ENCODE data around the gene ACAP1.
A peak's percentile ranks its signal among the peaks of the same experiment; 100 is the strongest.

The ACAP1 gene

GRCh38 chr17:7369825-7370224 is 33.5 kb downstream of the ACAP1 start:
- no peak overlapping the region for H3K27ac ChIP-seq
- H4K20me1 ChIP-seq = no peaks in the 10 kb centered on the region
- no peak overlapping the region for H3K4me2 ChIP-seq
- H3K9ac ChIP-seq = no peak overlapping the region
- no peak overlapping the region for H3K4me3 ChIP-seq
- H3K27me3 ChIP-seq = no peaks in the 10 kb centered on the region
- TF ChIP-seq Cebpa-rat (IDR thresholded peaks at IDR 0.05) = no peak
- H3K4me1 ChIP-seq = no peaks in the 10 kb centered on the region
- no peaks in the 10 kb centered on the region for H3K36me3 ChIP-seq
- no peaks in the 10 kb centered on the region for H3K9me3 ChIP-seq

- Histone ChIP-seq H3K36me3 (no peaks in the 10 kb centered on the region), H3K4me1 (no peaks in the 10 kb centered on the region), H3K27me3 (no peaks in the 10 kb centered on the region), H3K27ac (no peak overlapping the region), H3K4me3 (no peak overlapping the region), H4K20me1 (no peaks in the 10 kb centered on the region), H3K9me3 (no peaks in the 10 kb centered on the region), H3K9ac (no peak overlapping the region), H3K4me2 (no peak overlapping the region)
- no peak; the same call in 1 of the 2 replicates for TF ChIP-seq Cebpa-rat (IDR thresholded peaks at IDR 0.05)
These were observed 34.5 kb downstream of the ACAP1 start for GRCh38 chr17:7370853-7371252.

GRCh38 chr17:7374353-7374752 is 38.0 kb downstream of the ACAP1 start:
- no peak for TF ChIP-seq Cebpa-rat (IDR thresholded peaks at IDR 0.05)
- no peaks in the 10 kb centered on the region for H3K4me1 ChIP-seq
- H3K9me3 ChIP-seq = peaks cover 7% of the 10 kb centered on the region
- no peaks in the 10 kb centered on the region for H3K36me3 ChIP-seq
- H3K27me3 ChIP-seq = peaks cover 7% of the 10 kb centered on the region; the same call in 1 of the 2 replicates
- H3K4me3 ChIP-seq = no peak overlapping the region
- no peaks in the 10 kb centered on the region for H4K20me1 ChIP-seq
- no peak overlapping the region for H3K4me2 ChIP-seq
- no peak overlapping the region for H3K9ac ChIP-seq
- H3K27ac ChIP-seq = no peak overlapping the region

GRCh38 chr17:7379134-7379533 is 42.8 kb downstream of the ACAP1 start:
- H3K4me2 ChIP-seq = no peak overlapping the region
- H3K9me3 ChIP-seq = peaks cover 20% of the 10 kb centered on the region
- H3K4me1 ChIP-seq = peaks cover 7% of the 10 kb centered on the region
- H3K4me3 ChIP-seq = no peak overlapping the region
- H4K20me1 ChIP-seq = peaks cover 7% of the 10 kb centered on the region; the same call in 1 of the 2 replicates
- no peak overlapping the region for H3K9ac ChIP-seq
- H3K27me3 ChIP-seq = peaks cover 55% of the 10 kb centered on the region
- TF ChIP-seq Cebpa-rat (IDR thresholded peaks at IDR 0.05) = no peak
- no peak overlapping the region for H3K27ac ChIP-seq
- H3K36me3 ChIP-seq = no peaks in the 10 kb centered on the region

- Histone ChIP-seq H4K20me1 (peaks cover 7% of the 10 kb centered on the region; the same call in 1 of the 2 replicates), H3K36me3 (no peaks in the 10 kb centered on the region), H3K9me3 (peaks cover 20% of the 10 kb centered on the region), H3K27me3 (peaks cover 62% of the 10 kb centered on the region), H3K27ac (no peak overlapping the region), H3K4me1 (peaks cover 12% of the 10 kb centered on the region), H3K4me2 (no peak overlapping the region), H3K4me3 (no peak overlapping the region), H3K9ac (no peak overlapping the region)
- TF ChIP-seq Cebpa-rat (IDR thresholded peaks at IDR 0.05) = no peak
These were observed 44.0 kb downstream of the ACAP1 start for GRCh38 chr17:7380321-7380720.

GRCh38 chr17:7380855-7381683 is 44.7 kb downstream of the ACAP1 start, which contains the start of gene TNK1:
Gene TNK1 (plus strand): TSS chr17:7381089. CDS start chr17:7382927, 1,838 bp downstream.
- no peak within 1 kb of the TSS for H3K27ac ChIP-seq
- peaks cover 62% of the 10 kb centered on the region for H3K27me3 ChIP-seq
- H3K36me3 ChIP-seq = no peaks in the 10 kb centered on the region; the same call in 1 of the 2 replicates
- H3K4me1 ChIP-seq = peaks cover 12% of the 10 kb centered on the region
- H3K4me2 ChIP-seq = no peak within 1 kb of the TSS
- no peak for TF ChIP-seq Cebpa-rat (IDR thresholded peaks at IDR 0.05)
- H3K4me3 ChIP-seq = no peak within 1 kb of the TSS
- H3K9ac ChIP-seq = no peak within 1 kb of the TSS
- H3K9me3 ChIP-seq = peaks cover 20% of the 10 kb centered on the region
- peaks cover 10% of the 10 kb centered on the region; the same call in 1 of the 2 replicates for H4K20me1 ChIP-seq

- no peak for TF ChIP-seq Cebpa-rat (IDR thresholded peaks at IDR 0.05)
- H3K27ac ChIP-seq = no peak overlapping the region
- peaks cover 62% of the 10 kb centered on the region for H3K27me3 ChIP-seq
- peaks cover 3% of the 10 kb centered on the region for H3K36me3 ChIP-seq
- H3K4me3 ChIP-seq = no peak overlapping the region
- peaks cover 12% of the 10 kb centered on the region for H3K4me1 ChIP-seq
- H3K9ac ChIP-seq = no peak overlapping the region
- H4K20me1 ChIP-seq = peaks cover 18% of the 10 kb centered on the region; the same call in 1 of the 2 replicates
- peaks cover 20% of the 10 kb centered on the region for H3K9me3 ChIP-seq
- no peak overlapping the region for H3K4me2 ChIP-seq
These were observed 46.6 kb downstream of the ACAP1 start for GRCh38 chr17:7382901-7383300.

- Histone ChIP-seq H3K27me3 (peaks cover 62% of the 10 kb centered on the region), H3K9me3 (peaks cover 20% of the 10 kb centered on the region), H3K36me3 (peaks cover 8% of the 10 kb centered on the region), H3K4me1 (peaks cover 13% of the 10 kb centered on the region), H3K27ac (no peak overlapping the region), H4K20me1 (peaks cover 18% of the 10 kb centered on the region; the same call in 1 of the 2 replicates), H3K4me2 (peak overlapping the region; percentile 91), H3K4me3 (no peak overlapping the region), H3K9ac (no peak overlapping the region)
- TF ChIP-seq Cebpa-rat (IDR thresholded peaks at IDR 0.05) = no peak
These were observed 47.0 kb downstream of the ACAP1 start for GRCh38 chr17:7383371-7383741.

GRCh38 chr17:7383742-7384488 is 47.6 kb downstream of the ACAP1 start:
- Histone ChIP-seq H3K4me1 (peaks cover 18% of the 10 kb centered on the region), H3K9me3 (peaks cover 18% of the 10 kb centered on the region), H3K27me3 (peaks cover 60% of the 10 kb centered on the region), H3K4me3 (peak overlapping the region; percentile 65), H3K9ac (peak overlapping the region; percentile 44; the same call in 1 of the 2 replicates), H3K4me2 (peak overlapping the region; percentile 91), H4K20me1 (peaks cover 22% of the 10 kb centered on the region; the same call in 1 of the 2 replicates), H3K27ac (no peak overlapping the region; the same call in 1 of the 2 replicates), H3K36me3 (peaks cover 13% of the 10 kb centered on the region)
- TF ChIP-seq Cebpa-rat (IDR thresholded peaks at IDR 0.05) = no peak
